Activated CD4-positive, CD25-positive, alpha-beta regulatory T cell (primary cell): ENCODE data around the gene TINCR.
A peak's percentile ranks its signal among the peaks of the same experiment; 100 is the strongest.

Experiments used
- DNase-seq, 4 experiments: peaks; one replicate each; lab custom pipeline; 2025; lab: John Stamatoyannopoulos, UW

TINCR gene

DNA sequence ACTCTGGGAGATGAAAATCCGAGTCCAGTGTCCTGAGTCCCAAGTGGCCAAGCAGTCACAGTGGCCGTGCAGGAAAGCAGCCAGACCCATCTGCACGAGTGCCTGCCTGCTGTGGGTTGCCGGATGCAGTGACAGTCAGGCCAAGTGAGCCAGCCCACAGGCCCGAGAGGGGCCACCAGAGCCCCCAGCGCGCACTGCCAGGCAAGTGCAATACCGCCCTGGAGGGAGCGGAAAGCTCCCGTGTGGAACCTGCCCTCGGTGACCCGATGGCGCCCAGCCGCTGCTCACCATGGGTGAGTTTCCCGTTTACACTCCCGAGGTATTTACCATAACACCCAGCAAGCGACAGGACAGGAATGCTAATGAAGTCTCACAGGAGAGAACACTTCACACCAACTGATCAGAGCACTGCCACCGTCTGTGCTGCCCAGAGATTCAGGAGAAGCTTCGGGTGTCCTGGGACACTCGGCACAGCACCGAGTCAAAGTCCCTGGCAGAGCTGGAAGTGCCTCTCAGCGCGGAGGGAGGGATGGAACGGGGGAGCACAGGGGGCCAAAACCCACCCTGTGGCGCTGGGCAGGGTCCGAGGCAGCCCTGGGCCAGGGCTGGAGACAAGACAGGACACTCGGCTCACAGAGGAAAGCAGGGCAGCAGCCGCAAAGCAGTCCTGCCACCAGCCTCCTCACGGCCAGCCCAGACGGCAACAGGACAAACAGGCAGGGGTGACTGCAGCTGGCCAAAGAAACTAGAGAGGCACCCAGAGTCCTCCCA, 21.3 kb upstream of the TINCR start:
- no peak for DNase-seq

- DNase-seq, result no peak
Measured at GRCh38 chr19:5588441-5588840, 20.7 kb upstream of the TINCR start.

DNA sequence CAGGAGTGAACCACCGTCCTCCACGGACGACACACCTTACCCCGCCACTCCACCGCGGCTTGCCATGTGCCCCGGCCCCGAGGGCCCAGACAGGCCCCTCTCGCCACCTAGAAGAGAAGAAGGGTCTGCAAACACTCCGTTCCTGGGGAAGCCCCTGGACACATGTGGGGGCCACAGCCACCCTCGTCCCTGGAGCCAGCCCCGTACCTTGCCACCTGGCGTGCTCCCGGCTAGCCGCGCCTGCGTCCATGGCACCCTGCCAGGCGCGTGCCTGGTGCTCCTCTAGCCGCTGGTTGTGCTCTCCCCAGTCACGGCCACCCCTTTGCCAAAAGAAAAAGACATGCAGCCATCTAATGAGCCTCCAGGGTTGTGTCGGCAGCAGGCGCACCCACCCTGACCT, 19.9 kb upstream of the TINCR start:
- DNase-seq, result no peak

- DNase-seq, result no peak
Measured at GRCh38 chr19:5587071-5587455, 19.3 kb upstream of the TINCR start.

- no peak for DNase-seq
Measured at GRCh38 chr19:5586300-5587070, 18.7 kb upstream of the TINCR start.

DNA sequence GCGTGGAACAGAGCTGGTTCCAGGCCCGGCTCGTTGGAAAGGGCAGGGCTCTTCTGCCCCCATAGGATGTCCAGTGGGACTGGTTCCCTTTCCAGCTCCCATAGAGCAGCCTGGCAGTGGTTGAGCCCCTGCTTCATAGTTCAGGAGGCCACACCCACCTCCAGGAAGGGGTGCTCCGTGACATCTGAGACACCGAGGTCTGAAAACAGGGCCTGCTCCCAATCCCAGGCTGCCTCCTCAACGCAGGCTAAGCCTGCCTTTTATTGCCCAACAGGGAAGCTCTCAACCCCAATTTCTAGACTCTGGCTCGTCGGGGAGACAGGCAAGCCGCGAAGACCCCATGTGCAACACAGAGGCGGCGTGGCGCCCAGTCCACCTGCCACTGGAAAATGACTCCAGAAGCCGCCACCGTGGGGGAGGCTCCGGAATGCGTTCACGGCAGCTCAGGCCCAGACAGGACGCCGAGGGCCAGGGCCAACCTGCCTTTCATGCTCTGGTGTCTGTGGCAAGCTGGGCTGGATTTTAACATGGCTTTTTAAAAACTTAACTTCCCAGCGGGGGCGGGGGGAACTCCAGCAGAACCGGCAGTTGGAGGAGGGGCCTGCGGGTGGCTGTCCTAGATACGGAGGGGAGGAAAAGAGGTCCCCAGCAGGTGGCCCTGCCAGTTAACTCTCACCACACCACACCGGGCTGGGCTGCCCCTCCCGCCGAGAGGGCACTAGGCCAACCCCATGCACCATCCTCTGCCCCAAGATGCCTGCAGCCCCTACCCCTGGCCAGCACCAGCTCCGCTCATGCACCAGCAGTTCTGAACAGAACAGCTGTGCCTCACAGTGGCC, 17.9 kb upstream of the TINCR start:
- no peak for DNase-seq

DNA sequence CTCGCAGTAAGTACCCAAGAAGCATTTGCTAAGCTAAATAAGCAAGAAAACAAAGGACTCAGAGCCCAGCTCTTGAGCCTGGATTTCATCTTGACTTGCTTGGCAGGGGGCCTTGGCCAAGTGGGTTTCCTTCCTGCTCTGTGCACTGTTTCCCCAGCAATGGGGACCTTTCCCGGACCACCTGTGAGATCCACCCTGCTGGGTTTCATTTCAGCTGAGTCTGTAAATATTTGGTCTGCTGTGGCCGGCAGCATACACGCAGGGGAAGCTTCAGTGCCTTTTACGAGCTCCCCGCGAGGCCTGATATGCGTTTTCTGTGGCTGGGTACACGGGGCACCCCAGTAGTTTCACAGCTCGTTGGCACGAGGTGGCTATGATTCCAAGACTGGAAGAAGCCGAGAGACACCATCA, 12.4 kb upstream of the TINCR start:
- DNase-seq, result no peak

DNA sequence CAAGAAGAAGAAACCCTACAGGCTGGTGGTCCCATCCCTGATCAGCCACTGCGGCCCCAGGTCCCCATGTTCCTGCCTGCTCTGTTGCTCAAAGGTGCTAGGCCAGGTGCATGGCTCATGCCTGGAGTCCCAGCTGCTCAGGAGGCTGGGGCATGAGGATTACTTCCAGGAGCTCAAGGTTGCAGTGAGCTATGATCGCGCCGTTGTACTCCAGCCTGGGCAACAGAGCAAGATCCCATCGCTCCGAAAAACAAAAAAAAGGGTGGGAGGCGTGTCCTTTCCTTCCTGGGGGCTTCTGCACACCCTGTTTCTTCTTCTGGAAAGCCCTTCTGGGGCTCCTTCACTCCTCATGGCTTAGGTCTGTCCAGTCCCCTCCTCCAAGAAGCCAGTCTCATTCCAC, 11.9 kb upstream of the TINCR start:
- DNase-seq, result no peak

DNA sequence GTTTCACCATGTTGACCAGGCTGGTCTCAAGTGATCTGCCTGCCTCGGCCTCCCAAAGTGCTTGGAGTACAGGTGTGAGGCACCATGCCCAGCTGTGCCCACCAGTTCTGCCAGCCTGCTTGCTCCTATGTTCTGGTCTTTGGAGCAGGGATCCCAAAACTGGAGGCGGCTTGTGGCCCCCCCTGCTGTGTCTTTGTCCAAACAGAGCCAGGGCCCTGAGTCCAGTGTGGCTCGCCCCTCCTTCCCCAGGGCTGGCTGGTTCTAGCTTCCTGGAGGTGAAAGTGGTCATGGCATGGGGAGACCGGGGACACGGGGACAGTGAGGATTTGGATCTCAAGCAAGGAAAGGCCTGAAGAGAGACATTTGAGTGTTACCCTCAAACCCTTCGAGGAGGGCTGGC, 11.5 kb upstream of the TINCR start:
- DNase-seq, result no peak

GRCh38 chr19:5578097-5578846, 10.5 kb upstream of the TINCR start:
- DNase-seq, result peak; percentile 52 to 67 (median 57)

- no peak for DNase-seq
Measured at GRCh38 chr19:5575590-5575989, 7.8 kb upstream of the TINCR start.

DNA sequence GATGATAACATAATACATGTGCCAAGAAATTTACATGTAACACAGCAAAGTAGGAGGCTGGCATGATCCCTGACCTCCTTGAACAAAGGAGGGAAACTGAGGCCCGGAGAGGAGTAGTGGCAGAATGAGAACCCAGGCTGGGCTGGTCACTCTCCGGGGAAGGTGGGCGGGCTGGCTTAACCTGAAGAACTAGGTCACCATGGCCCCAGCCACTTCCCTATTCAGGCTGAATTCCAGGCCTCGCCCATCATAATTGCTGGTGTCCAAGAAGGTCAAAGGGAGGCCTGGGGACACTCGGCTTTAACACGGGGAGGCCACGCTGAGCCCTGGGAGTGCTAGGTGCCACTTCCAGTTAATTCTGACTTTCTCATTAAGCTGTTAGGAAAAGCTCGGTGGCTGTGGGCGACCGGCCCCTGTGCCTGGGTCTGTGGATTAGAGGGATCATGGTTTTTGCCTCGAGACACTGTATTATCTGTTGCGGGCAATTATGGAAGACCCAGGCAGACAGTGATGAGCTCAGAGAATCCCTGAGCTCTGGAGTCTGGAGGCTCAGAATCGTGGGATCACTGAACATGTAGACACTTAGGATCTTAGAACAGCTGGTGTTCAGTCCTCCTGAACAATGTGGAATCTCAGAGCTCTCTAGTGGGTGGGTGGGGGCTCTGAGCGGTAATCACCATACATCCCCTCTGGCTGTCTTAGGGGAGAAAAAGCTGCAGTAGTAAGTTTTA, 5.0 kb upstream of the TINCR start:
- DNase-seq, result no peak

DNA sequence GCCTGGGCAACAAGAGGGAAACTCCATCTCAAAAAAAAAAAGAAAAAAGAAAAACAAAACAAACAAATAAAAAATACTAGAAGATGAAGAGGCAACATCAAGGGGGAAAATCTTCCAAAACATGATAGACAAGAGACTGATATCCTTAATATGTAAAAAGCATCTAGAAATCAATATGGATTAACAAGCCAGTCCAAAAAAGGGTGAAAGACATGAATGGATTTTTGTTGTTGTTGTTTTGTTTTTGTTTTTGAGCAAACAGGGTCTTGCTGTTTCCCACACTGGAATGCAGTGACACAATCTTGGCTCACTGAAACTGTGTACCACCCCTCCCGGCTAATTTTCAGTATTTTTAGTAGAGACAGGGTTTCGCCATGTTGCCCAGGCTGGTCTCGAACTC, 4.0 kb upstream of the TINCR start:
- no peak for DNase-seq

- no peak for DNase-seq
Measured at GRCh38 chr19:5567970-5568407, 236 bp upstream of the TINCR start.

GRCh38 chr19:5564930-5565329, 2.8 kb downstream of the TINCR start:
- DNase-seq, result no peak

DNA sequence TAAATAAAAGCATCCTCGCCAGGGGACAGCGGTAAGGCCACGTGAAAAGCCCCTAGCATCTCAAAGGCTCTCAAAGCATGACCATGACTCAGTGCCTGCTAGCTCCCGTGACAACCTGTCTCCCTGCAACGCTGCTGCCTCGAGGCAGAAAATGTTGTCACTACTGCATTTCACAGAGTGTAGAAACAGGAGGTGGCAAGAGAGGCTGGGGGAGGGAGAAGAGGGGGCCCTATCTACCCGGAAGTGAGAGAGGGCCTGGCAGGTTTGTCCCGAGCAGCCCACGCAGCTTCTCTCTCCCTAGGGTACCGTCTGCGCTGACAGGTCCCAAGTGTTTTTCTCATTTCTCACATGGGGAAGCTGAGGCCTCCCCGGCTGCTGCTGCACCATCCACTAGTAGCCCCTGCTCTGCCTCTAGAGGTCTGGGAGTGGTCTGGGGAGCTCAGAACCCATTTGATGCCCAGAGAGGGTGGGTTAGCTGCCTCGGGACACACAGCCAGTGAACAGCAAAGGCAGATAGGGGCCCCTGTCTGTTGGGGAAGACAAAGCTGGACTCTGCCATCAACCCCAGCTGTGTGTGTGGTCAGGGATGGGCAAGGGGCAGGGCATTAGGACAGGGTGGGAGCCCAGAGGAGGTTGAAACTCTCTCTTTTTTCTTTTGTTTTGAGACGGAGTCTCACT, 3.7 kb downstream of the TINCR start:
- DNase-seq, result no peak

- DNase-seq, result no peak
Measured at GRCh38 chr19:5563008-5563431, 4.7 kb downstream of the TINCR start.

DNA sequence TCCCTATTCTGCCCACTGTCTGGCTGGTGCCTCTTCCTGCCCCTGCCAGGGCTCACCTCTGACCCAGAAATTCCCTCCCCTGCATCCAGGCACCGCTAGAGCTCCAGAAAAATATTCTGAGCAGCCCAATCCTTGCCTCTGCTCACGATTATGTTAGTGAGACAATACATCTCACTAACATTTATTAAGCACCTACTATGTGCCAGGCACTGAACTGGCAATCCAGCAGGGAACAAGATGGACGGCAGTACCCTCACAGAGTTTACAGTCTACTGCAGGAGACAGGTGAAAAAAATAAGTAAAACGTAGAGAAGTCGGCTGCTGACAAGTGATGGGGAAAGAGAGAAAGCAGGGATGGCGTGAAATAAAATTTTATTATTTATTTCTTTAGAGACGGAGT, 5.5 kb downstream of the TINCR start:
- DNase-seq, result no peak

GRCh38 chr19:5561559-5561958, 6.2 kb downstream of the TINCR start:
- no peak for DNase-seq

GRCh38 chr19:5560156-5560555, 7.6 kb downstream of the TINCR start:
- no peak for DNase-seq

DNA sequence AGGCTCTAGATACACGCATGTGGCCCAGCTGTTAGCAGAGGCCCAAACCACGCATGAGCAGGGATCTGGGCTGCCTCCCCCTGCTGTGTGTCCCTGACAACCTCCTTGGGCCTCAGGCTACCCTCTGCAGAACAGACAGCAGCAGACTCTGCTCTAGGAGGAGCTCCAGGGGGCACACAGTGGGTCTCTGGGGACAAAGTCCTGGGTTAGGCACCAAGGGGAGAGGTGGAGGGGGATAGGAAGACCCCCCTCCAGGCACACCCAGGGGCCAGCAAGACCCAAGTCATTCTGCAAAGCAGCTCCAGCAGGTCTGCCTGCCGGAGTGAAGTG, 8.0 kb downstream of the TINCR start:
- DNase-seq, result no peak
